ENCODE results near the gene STX1A.

DNA sequence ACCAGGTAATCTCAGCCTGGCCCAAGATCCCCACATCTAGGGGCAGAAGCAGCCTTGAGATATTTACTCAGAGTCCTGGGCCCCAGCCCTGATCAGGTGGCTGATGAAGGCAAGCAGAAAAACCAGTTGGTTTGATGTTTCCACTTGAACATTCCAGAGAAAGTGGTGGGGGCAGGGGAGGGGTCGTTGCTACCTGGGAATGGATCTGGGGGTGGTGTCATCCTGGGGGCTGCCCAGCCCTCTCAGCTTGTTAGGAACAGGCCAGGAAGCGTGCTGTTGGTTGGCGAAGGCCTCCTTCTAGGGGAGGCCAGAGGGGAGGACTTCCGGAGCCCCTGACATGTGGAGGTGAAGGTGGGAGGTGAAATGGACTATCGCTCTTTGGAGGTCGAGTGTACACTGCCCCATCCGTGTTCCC, 22.9 kb upstream of the STX1A start:
- TF ChIP-seq EZH2 (IDR thresholded peaks at IDR 0.05; ENCODE audit: insufficient read depth, poor library complexity, severe bottlenecking) (no peak), EZH2phosphoT487 (IDR thresholded peaks at IDR 0.05; ENCODE audit: insufficient read depth, low read depth) (no peak)
